Aortic smooth muscle cell (primary cell): Measurements from ENCODE around the gene XRRA1. TPM values are rescaled to one million over a fixed set of nuclear protein-coding genes. Genes with fewer than 3 reads are reported as not detected.

Source experiments
- total RNA-seq: library from RNA; depleted of rRNA; stranded (reverse); fragments of >200 nt; gene quantifications from 2 replicates; pipeline ENCODE4 v1.2.3, GENCODE V29; 2014

XRRA1 gene
- 5.2 and 10.8 TPM in 2 replicates for total RNA-seq

DNA sequence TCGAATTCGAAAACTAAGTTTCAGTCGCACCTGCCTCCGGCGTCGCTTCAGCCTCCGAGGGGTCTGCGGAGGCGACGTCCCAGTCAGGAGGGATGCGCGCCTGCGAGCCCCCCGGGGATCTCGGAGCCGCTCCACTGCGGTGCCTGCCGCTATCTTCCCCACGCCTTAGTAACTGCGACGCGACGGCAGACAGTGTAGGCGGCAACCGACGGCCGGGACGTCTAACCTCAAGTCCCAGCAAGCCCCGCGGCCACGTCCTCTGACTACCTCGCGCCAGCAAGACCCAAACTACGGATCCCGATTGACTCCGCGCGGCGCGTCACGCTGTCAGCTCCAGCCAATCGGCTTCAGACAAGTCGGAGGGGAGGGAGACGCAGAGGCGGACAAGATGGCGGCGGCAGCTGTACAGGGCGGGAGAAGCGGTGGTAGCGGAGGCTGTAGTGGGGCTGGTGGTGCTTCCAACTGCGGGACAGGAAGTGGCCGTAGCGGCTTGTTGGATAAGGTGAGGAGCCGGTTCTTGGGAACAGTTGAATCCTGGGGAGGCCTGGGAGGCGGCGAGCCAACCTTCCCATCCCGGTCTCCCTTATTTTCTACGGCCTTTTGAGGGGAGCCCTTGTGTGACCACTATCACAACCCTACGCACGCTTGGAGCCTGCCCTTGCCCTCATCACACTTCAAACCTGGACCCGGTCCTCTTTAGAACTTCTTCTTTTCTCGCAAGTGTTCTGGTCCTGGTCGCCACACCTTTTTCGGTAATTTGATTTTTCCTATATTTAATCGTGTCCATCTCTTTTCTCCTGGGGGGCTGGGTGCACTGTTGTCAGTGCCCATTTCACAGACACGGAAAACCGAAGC, at the start of gene XRRA1, which contains the start of gene SPCS2:
TSS of gene XRRA1 (minus strand) at position 194 of the 855 bp plus-strand sequence. CDS start 8,213 bp downstream, outside the sequence.
TSS of gene SPCS2 (plus strand) at position 369 of the 855 bp plus-strand sequence. CDS start at position 389, 20 bp downstream.

GRCh38 chr11:74988541-74989259, 39.8 kb upstream of the XRRA1 start, which contains the start of gene NEU3:
Gene NEU3 (plus strand): TSS chr11:74988933. CDS start chr11:74989061, 128 bp downstream.

Other genes with a start within 250 kb of the XRRA1 start
- not detected in 2 replicates for gene CHRDL2, start 217.7 kb downstream of the XRRA1 start, total RNA-seq
- gene RNF169, start 200.2 kb downstream of the XRRA1 start, total RNA-seq, result 19.8 and 23.7 TPM in 2 replicates
- 20.1 and 26.0 TPM in 2 replicates for gene SPCS2, start 175 bp upstream of the XRRA1 start, total RNA-seq
- gene NEU3, start 39.8 kb upstream of the XRRA1 start, total RNA-seq, result 7.0 and 8.1 TPM in 2 replicates
- not detected in 2 replicates for gene OR2AT4, start 147.8 kb upstream of the XRRA1 start, total RNA-seq
- gene SLCO2B1, start 202.0 kb upstream of the XRRA1 start, total RNA-seq, result 0.06 and 0.13 TPM in 2 replicates